PC-9 (cell line): Measurements from ENCODE around the gene ATXN1. TPM values are rescaled to one million over a fixed set of nuclear protein-coding genes. Genes with fewer than 3 reads are reported as not detected.

ENCODE experiments used
- BruUV-seq: library from RNA; stranded (reverse); fragments of 400-500 nt; replicated peaks from 2 replicates; lab custom pipeline; 2021; lab: Mats Ljungman, UMichigan
- CTCF ChIA-PET: fragments of 300-600 bp; sonication (Branson Sonifier 250); formaldehyde crosslinking; loops from one replicate; lab custom pipeline; 2022; ENCODE audit warnings: antibody characterized with exemption; lab: Charles Lee
- POLR2A ChIA-PET: fragments of 300-600 bp; sonication (Branson Sonifier 250); formaldehyde crosslinking; loops from one replicate; lab custom pipeline; 2022; ENCODE audit warnings: antibody characterized with exemption; ENCODE audit not compliant: unreplicated experiment; lab: Charles Lee
- DNase-seq, 2 experiments: peaks; one replicate each; pipeline versions ENCODE4 v3.0.0 to v3.0.0-alpha.2; 2015 to 2022; ENCODE audit warnings: mixed read lengths in 1 of 2
- H2AFZ ChIP-seq: fragments of 200-600 bp; sonication (generic); 2 replicates; pipeline ENCODE4 v1.8.1; 2017; ENCODE audit warnings: antibody characterized with exemption
- H3F3A ChIP-seq: fragments of 200-600 bp; sonication (generic); 2 replicates; pipeline ENCODE4 v1.8.1; 2017; ENCODE audit warnings: antibody characterized with exemption, mild to moderate bottlenecking, low read depth; ENCODE audit not compliant: insufficient read depth
- H3K27ac ChIP-seq: fragments of 200-600 bp; sonication (generic); 2 replicates; pipeline ENCODE4 v1.6.1; 2016; ENCODE audit warnings: mixed run types
- H3K27me3 ChIP-seq: fragments of 200-600 bp; sonication (generic); 2 replicates; pipeline ENCODE4 v1.6.1; 2016; ENCODE audit warnings: low read depth, mixed run types; ENCODE audit not compliant: insufficient read depth
- H3K36me3 ChIP-seq: fragments of 200-600 bp; sonication (generic); 2 replicates; pipeline ENCODE4 v1.6.1; 2016; ENCODE audit warnings: low read depth, mixed run types
- H3K4me1 ChIP-seq: fragments of 200-600 bp; sonication (generic); replicated peaks from 2 replicates; pipeline ENCODE4 v1.6.1; 2016; ENCODE audit warnings: mixed run types; ENCODE audit not compliant: insufficient read depth
- H3K4me2 ChIP-seq: fragments of 200-600 bp; sonication (generic); 2 replicates; pipeline ENCODE4 v1.6.1; 2017; ENCODE audit warnings: mixed run types
- H3K4me3 ChIP-seq: fragments of 200-600 bp; sonication (generic); 2 replicates; pipeline ENCODE4 v1.6.1; 2016; ENCODE audit warnings: mixed run types
- H3K79me2 ChIP-seq: fragments of 200-600 bp; sonication (generic); 2 replicates; pipeline ENCODE4 v1.6.1; 2017; ENCODE audit warnings: low read depth, mixed run types
- H3K9me2 ChIP-seq: fragments of 200-600 bp; sonication (generic); 2 replicates; pipeline ENCODE4 v1.8.1; 2017; ENCODE audit warnings: mild to moderate bottlenecking; ENCODE audit not compliant: insufficient read depth
- H3K9me3 ChIP-seq: fragments of 200-600 bp; sonication (generic); 2 replicates; pipeline ENCODE4 v1.8.1; 2016; ENCODE audit warnings: low read depth; ENCODE audit not compliant: insufficient read depth
- H4K20me1 ChIP-seq: fragments of 200-600 bp; sonication (generic); 2 replicates; pipeline ENCODE4 v1.8.1; 2017; ENCODE audit not compliant: insufficient read depth
- EZH2 ChIP-seq: fragments of 200-600 bp; sonication (generic); IDR thresholded peaks from 2 replicates; pipeline ENCODE4 v1.8.0; 2017; ENCODE audit warnings: antibody characterized with exemption, low read depth
- intact Hi-C: fragments of 100-400 bp; cut with micrococcal nuclease; formaldehyde crosslinking; loops from one replicate; pipeline ENCODE4 v1.10.0; 2022; ENCODE audit not compliant: unreplicated experiment
- total RNA-seq: library from RNA; stranded (reverse); gene quantifications from 2 replicates; pipeline ENCODE4 v1.2.3, GENCODE V29; 2021
- TF ChIP-seq, protein P1 (sequence below): fragments of 200-600 bp; sonication (generic); conservative IDR thresholded peaks from 2 replicates; pipeline ENCODE4 v1.6.1; 2017; ENCODE audit warnings: mixed run types, antibody characterized with exemption, mild to moderate bottlenecking, moderate library complexity

Gene ATXN1
- total RNA-seq, 1 experiment from 2014 or later: 42.7 TPM

DNA sequence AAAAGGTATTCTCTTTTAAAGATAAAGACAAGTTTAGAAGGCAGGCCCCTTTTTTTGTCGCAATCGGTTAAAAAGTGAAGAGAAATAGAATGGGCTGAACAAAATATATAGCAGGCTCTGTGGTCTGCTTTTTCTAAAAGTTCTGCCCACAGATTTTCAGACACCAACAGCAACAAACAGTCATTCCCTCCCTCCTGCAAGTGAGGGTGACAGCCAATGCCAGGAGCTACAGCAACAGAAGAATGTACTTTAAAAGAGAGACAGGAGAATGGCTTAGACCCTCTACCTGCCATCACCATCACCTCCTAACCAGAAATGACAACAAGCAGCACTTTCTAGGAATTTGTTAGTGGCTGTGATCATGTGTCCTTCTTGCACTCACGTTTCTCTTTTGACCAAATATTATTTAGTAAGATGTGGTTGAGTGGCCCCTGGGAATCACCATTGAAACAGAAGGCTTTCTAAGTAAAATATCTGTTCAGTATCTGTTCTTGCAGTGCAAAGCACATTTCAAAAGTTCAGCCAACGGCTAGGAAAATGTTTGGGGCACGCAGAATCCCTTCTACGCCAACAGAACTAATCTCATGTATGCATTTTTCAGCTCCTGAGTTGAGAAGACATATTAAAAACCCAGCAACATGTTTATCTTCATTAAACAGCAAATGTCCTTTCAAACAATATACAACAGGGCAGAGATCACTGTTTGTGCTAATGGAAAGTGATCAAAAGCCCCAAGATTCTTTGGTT lies 248.5 kb downstream of the ATXN1 start:
- Histone ChIP-seq H3K27me3 (no peaks in the 10 kb centered on the region), H3K36me3 (no peaks in the 10 kb centered on the region), H3K27ac (no peak overlapping the region), H3K4me1 (no peaks in the 10 kb centered on the region), H3K79me2 (no peaks in the 10 kb centered on the region), H3K9me3 (no peaks in the 10 kb centered on the region), H4K20me1 (no peaks in the 10 kb centered on the region), H3K4me3 (no peak overlapping the region), H3F3A (no peaks in the 10 kb centered on the region), H2AFZ (no peak overlapping the region), H3K4me2 (no peak overlapping the region), H3K9me2 (no peaks in the 10 kb centered on the region)
- ChIA-PET POLR2A (no interaction called here), CTCF (interaction anchor here (0.6 to 0.8 kb wide), 3 partner anchors 140 to 247 kb away, joined by 3 to 4 read pairs (median 3); no protein-coding TSS in a partner anchor)
- no TSS peak for BruUV-seq
- intact Hi-C loops: loop anchor here (5.0 to 10.0 kb wide), 3 partner anchors 180 to 572 kb away; no protein-coding TSS in a partner anchor
- TF ChIP-seq, protein P1, sequence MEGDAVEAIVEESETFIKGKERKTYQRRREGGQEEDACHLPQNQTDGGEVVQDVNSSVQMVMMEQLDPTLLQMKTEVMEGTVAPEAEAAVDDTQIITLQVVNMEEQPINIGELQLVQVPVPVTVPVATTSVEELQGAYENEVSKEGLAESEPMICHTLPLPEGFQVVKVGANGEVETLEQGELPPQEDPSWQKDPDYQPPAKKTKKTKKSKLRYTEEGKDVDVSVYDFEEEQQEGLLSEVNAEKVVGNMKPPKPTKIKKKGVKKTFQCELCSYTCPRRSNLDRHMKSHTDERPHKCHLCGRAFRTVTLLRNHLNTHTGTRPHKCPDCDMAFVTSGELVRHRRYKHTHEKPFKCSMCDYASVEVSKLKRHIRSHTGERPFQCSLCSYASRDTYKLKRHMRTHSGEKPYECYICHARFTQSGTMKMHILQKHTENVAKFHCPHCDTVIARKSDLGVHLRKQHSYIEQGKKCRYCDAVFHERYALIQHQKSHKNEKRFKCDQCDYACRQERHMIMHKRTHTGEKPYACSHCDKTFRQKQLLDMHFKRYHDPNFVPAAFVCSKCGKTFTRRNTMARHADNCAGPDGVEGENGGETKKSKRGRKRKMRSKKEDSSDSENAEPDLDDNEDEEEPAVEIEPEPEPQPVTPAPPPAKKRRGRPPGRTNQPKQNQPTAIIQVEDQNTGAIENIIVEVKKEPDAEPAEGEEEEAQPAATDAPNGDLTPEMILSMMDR: no peak
- no peak for TF ChIP-seq EZH2
- DNase-seq: no peak

DNA sequence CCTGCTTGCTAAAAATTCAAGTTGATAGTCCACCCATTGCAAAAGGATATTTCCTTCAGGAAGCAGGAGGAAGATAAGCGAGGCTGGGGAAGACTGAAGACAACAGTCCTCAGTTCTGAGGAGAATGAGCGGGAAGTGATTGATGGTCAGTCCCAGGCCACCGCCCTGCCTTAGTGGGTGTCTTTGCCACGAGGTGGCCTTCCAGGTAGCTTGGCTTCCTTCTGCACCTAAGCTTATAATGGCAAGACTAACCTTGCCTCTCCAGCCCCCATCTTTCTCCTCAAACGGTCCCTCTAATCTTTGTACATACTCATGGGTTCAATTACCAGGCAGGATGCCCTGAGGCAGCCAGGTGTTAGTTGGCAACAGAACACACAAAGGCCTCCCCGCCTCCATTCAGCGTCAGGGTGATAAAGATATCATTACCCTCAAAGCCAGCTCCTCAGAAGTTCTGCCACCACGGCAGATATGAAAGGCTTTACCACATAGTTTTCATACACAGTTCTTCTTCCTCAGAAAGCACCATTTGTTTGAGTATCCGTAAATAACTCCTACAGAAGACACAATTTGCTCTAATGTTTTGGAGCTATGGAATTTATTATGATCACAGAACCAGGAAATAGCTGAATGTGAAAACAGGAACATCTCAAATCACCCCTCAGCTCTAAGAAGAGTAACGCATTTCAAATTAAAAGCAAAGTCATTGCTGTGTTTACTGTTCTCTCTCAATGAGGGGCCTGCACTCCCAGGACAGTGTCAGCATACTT lies 249.4 kb downstream of the ATXN1 start:
- intact Hi-C loops: loop anchor here (1.0 to 10.0 kb wide), 5 partner anchors 180 to 573 kb away; partner anchors contain the start of gene ATXN1
- H3F3A ChIP-seq: no peaks in the 10 kb centered on the region
- H3K9me3 ChIP-seq: no peaks in the 10 kb centered on the region
- H3K4me2 ChIP-seq: no peak overlapping the region
- no peaks in the 10 kb centered on the region for H3K79me2 ChIP-seq
- H3K4me3 ChIP-seq: no peak overlapping the region
- no peaks in the 10 kb centered on the region for H3K4me1 ChIP-seq
- no peak for DNase-seq
- TF ChIP-seq EZH2: no peak
- TF ChIP-seq, protein P1: no peak
- POLR2A ChIA-PET: interaction anchor here (0.5 to 0.6 kb wide), 3 partner anchors 165 to 930 kb away, joined by 3 to 4 read pairs (median 3); no protein-coding TSS in a partner anchor
- H3K9me2 ChIP-seq: no peaks in the 10 kb centered on the region
- CTCF ChIA-PET: interaction anchor here (0.7 to 0.8 kb wide), 2 partner anchors 139 to 247 kb away, joined by 3 to 4 read pairs; no protein-coding TSS in a partner anchor
- H2AFZ ChIP-seq: no peak overlapping the region
- no peaks in the 10 kb centered on the region for H3K27me3 ChIP-seq
- no peaks in the 10 kb centered on the region for H4K20me1 ChIP-seq
- no peak overlapping the region for H3K27ac ChIP-seq
- BruUV-seq: no TSS peak
- H3K36me3 ChIP-seq: no peaks in the 10 kb centered on the region

DNA sequence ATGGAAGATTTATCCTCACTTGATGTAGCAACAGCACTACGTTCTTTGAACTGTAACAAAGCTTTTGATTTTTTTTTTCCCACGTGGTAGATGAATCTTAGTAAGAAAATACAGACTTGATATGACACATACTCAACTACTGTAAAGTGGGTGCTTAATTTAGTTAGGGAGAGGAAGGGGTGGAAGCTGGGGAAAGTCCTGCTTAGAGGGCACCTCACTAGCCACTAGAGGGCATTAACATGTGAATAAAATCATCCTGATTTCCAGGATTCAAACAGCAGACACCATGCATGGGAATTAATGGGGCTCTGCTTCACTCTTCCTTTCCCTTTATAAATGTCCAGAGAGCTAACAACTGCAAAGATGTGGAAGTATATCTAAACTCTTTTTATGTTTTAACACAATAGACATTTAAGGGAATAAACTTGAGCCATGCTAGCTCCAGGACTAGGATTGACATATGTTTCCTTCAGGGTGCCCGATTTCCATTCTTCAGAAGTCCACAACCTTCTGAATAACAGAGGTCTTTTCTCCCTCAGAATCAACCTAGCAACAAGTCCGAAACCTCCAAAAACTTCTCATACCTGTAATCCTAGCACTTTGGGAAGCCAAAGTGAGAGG lies 250.1 kb downstream of the ATXN1 start:
- no peaks in the 10 kb centered on the region for H3K27me3 ChIP-seq
- no peaks in the 10 kb centered on the region for H4K20me1 ChIP-seq
- no peaks in the 10 kb centered on the region for H3K9me2 ChIP-seq
- H3K4me2 ChIP-seq: no peak overlapping the region
- no peak for TF ChIP-seq EZH2
- TF ChIP-seq, protein P1: peak; percentile 71
- ChIA-PET POLR2A (interaction anchor here (0.5 to 0.6 kb wide), 2 partner anchors 164 to 248 kb away, joined by 3 read pairs; no protein-coding TSS in a partner anchor), CTCF (interaction anchor here (0.5 to 0.6 kb wide), 2 partner anchors 250 to 309 kb away, joined by 3 read pairs; partner anchors contain the start of gene ATXN1)
- BruUV-seq: no TSS peak
- H3K27ac ChIP-seq: no peak overlapping the region
- no peaks in the 10 kb centered on the region for H3K9me3 ChIP-seq
- no peaks in the 10 kb centered on the region for H3K4me1 ChIP-seq
- no peak overlapping the region for H2AFZ ChIP-seq
- intact Hi-C loops: loop anchor here (1.0 to 10.0 kb wide), 5 partner anchors 179 to 574 kb away; partner anchors contain the start of gene ATXN1
- H3F3A ChIP-seq: no peaks in the 10 kb centered on the region
- no peak for DNase-seq
- no peaks in the 10 kb centered on the region for H3K36me3 ChIP-seq
- H3K4me3 ChIP-seq: no peak overlapping the region
- H3K79me2 ChIP-seq: no peaks in the 10 kb centered on the region
